Adrenal gland (tissue), 12 donors: Measurements from ENCODE around the gene GMPPA. TPM values are rescaled to one million over a fixed set of nuclear protein-coding genes. Genes with fewer than 3 reads are reported as not detected.

Source experiments
- DNase-seq, 7 donors: peaks; one replicate each; pipeline ENCODE4 v3.0.0-alpha.2; 2019 to 2020
- H3K27ac ChIP-seq, 5 donors: fragments of 200-600 bp; sonication (generic) in 4 of 5; 1 replicate in 3 of 5; 2 replicates in 2 of 5; pipeline versions ENCODE4 v1.5.1 to v1.8.0; 2016 to 2020; ENCODE audit warnings: mild to moderate bottlenecking in 1 of 5
- H3K27me3 ChIP-seq: fragments of 200-600 bp; 2 replicates; pipeline ENCODE4 v1.8.0; 2021
- H3K36me3 ChIP-seq, 2 donors: fragments of 200-600 bp; replicated peaks in 1 of 2; 1 replicate in 1 of 2; 2 replicates in 1 of 2; pipeline versions ENCODE4 v1.5.1 to v1.8.0; 2018 to 2022
- H3K4me1 ChIP-seq, 2 donors: fragments of 200-600 bp; replicated peaks in 1 of 2; 1 replicate in 1 of 2; 2 replicates in 1 of 2; pipeline versions ENCODE4 v1.5.1 to v1.8.0; 2018 to 2021
- H3K4me3 ChIP-seq, 4 donors: fragments of 200-600 bp; sonication (generic) in 3 of 4; one replicate each; pipeline ENCODE4 v1.5.1; 2016 to 2018
- H3K9me3 ChIP-seq, 3 donors: fragments of 200-600 bp; sonication (generic) in 1 of 3; replicated peaks in 1 of 3; 1 replicate in 2 of 3; 2 replicates in 1 of 3; pipeline versions ENCODE4 v1.5.1 to v1.8.0; 2016 to 2021
- CTCF ChIP-seq, 6 experiments: fragments of 450-650 bp in 4 of 6; fragments of 200-600 bp in 2 of 6; sonication (generic) in 1 of 6; IDR thresholded peaks; 1 replicate in 5 of 6; 2 replicates in 1 of 6; pipeline versions ENCODE4 v1.5.1 to v1.8.0; 2016 to 2021; ENCODE audit warnings: antibody characterized with exemption in 6 of 6, mild to moderate bottlenecking in 2 of 6, moderate library complexity in 1 of 6
- POLR2A ChIP-seq, 2 donors: fragments of 450-650 bp; IDR thresholded peaks; one replicate each; pipeline ENCODE4 v1.6.1; 2017; ENCODE audit warnings: antibody characterized with exemption in 2 of 2, mild to moderate bottlenecking in 2 of 2, moderate library complexity in 1 of 2
- WGBS, 4 donors: extraction: QIAGEN DNeasy Blood & Tissue Kit in 2 of 4; methylation state at CpG; one replicate each; pipeline versions ENCODE4 v1.1.5 to v1.1.7; 2013 to 2017; 5-methylcytosine and 5-hydroxymethylcytosine counted together
- intact Hi-C, 2 donors: fragments of 100-400 bp; cut with DNase I; formaldehyde crosslinking; loops; one replicate each; pipeline versions ENCODE4 v1.14.1 to v1.15.0; 2022 to 2023
- polyA plus RNA-seq, 3 donors: library from polyadenylated mRNA; stranded (reverse); fragments of 200-250 nt in 2 of 3; fragments of 350-450 nt in 1 of 3; fragmentation: Illumina TruSeq in 1 of 3; extraction: RNeasy Lipid Tissue Mini Kit (QIAGEN cat#74804) in 1 of 3; gene quantifications; one replicate each; pipeline ENCODE4 v1.2.3, GENCODE V29; 2013 to 2014
- total RNA-seq, 9 donors: library from RNA; depleted of rRNA in 4 of 9; stranded (reverse); fragments of >200 nt in 4 of 9; fragments of 120-200 nt in 1 of 9; fragmentation: NEBNext Ultra II Directional in 1 of 9; extraction: Animal tissue kit (Norgen Biotek cat#: 25700) in 1 of 9; gene quantifications; one replicate each; pipeline versions ENCODE4 v1.1.0 to v1.2.4, GENCODE V29; 2013 to 2023
- donor health status: healthy with polysubstance abuse.
- donor health status: Bipolar disorder and iron deficiency.
- donor health status: DM: yes; HTN: yes; CAD: no.
- donor health status: DM: no; HTN: no; CAD: no.
- donor health status: DM: no; HTN: no; CAD: no.
- donor health status: DM: yes; HTN: yes; CAD: no.

GMPPA gene
- total and polyA plus RNA-seq, 12 donors = 23.0 to 72.2 (median 35.3) TPM

- H3K4me3 ChIP-seq = no peak overlapping the region
- 63 to 86% (median 75%) methylated on average over 5 of the region's 5 CpGs for WGBS, 4 donors
- H3K27me3 ChIP-seq = no peaks in the 10 kb centered on the region
- TF ChIP-seq CTCF (IDR thresholded peaks at IDR 0.05) = no peak
- TF ChIP-seq POLR2A (IDR thresholded peaks at IDR 0.05) = no peak
- H3K27ac ChIP-seq = no peak overlapping the region
- no peaks in the 10 kb centered on the region for H3K36me3 ChIP-seq
- intact Hi-C loops = loop anchor here in 1 of 2 donors (5.0 kb wide), 1 partner anchor 74 kb away; no protein-coding TSS in a partner anchor
- H3K9me3 ChIP-seq = no peaks in the 10 kb centered on the region
- no peaks in the 10 kb centered on the region for H3K4me1 ChIP-seq
- no peak for DNase-seq
These were observed 40.8 kb upstream of the GMPPA start for GRCh38 chr2:219457784-219458369.

- Histone ChIP-seq H3K9me3 (no peaks in the 10 kb centered on the region), H3K27me3 (no peaks in the 10 kb centered on the region), H3K36me3 (no peaks in the 10 kb centered on the region), H3K4me3 (no peak overlapping the region), H3K27ac (no peak overlapping the region), H3K4me1 (no peaks in the 10 kb centered on the region)
- WGBS, 4 donors = 83 to 86% (median 85%) methylated on average over 8 of the region's 8 CpGs
- TF ChIP-seq CTCF (IDR thresholded peaks at IDR 0.05) (no peak), POLR2A (IDR thresholded peaks at IDR 0.05) (no peak)
- intact Hi-C loops = loop anchor here in 1 of 2 donors (5.0 kb wide), 1 partner anchor 73 kb away; no protein-coding TSS in a partner anchor
- DNase-seq = no peak
These were observed 39.7 kb upstream of the GMPPA start for GRCh38 chr2:219458996-219459395.

GRCh38 chr2:219459460-219460311 lies 39.0 kb upstream of the GMPPA start:
- peak; percentile 45 to 79 (median 59) for DNase-seq
- Histone ChIP-seq H3K27ac (peak overlapping the region in 2 of 5 donors; percentile 0 to 47), H3K36me3 (no peaks in the 10 kb centered on the region), H3K4me1 (no peaks in the 10 kb centered on the region), H3K4me3 (no peak overlapping the region), H3K9me3 (no peaks in the 10 kb centered on the region), H3K27me3 (no peaks in the 10 kb centered on the region)
- 41 to 51% (median 47%) methylated on average over 12 to 14 of the region's 14 CpGs for WGBS, 4 donors
- intact Hi-C loops = loop anchor here (5.0 kb wide), 2 partner anchors 73 to 78 kb away; no protein-coding TSS in a partner anchor
- TF ChIP-seq POLR2A (IDR thresholded peaks at IDR 0.05) (no peak), CTCF (IDR thresholded peaks at IDR 0.05) (peak; percentile 62 to 78 (median 74))

GRCh38 chr2:219460424-219460926 lies 38.2 kb upstream of the GMPPA start:
- Histone ChIP-seq H3K36me3 (no peaks in the 10 kb centered on the region), H3K4me3 (no peak overlapping the region), H3K27me3 (no peaks in the 10 kb centered on the region), H3K9me3 (no peaks in the 10 kb centered on the region), H3K27ac (peak overlapping the region in 2 of 5 donors; percentile 10 to 47), H3K4me1 (no peaks in the 10 kb centered on the region)
- peak in 1 of 7 donors; percentile 71 for DNase-seq
- no peak for TF ChIP-seq POLR2A (IDR thresholded peaks at IDR 0.05)
- no peak for TF ChIP-seq CTCF (IDR thresholded peaks at IDR 0.05)
- 36 to 63% (median 51%) methylated on average over 4 to 18 of the region's 18 CpGs for WGBS, 4 donors
- intact Hi-C loops = loop anchor here in 1 of 2 donors (5.0 kb wide), 1 partner anchor 77 kb away; no protein-coding TSS in a partner anchor
